GM18519 (cell line): Measurements from ENCODE around the gene GPRC5D.

ENCODE experiments used
- ATAC-seq: cut with Tn5 transposase; IDR thresholded peaks from one replicate; pipeline ENCODE4 v1.9.1; 2021; ENCODE audit warnings: mild to moderate bottlenecking, moderate library complexity; ENCODE audit not compliant: unreplicated experiment, low FRiP score

The GPRC5D gene

GRCh38 chr12:12982331-12982730 lies 30.4 kb upstream of the GPRC5D start:
- no peak for ATAC-seq

DNA sequence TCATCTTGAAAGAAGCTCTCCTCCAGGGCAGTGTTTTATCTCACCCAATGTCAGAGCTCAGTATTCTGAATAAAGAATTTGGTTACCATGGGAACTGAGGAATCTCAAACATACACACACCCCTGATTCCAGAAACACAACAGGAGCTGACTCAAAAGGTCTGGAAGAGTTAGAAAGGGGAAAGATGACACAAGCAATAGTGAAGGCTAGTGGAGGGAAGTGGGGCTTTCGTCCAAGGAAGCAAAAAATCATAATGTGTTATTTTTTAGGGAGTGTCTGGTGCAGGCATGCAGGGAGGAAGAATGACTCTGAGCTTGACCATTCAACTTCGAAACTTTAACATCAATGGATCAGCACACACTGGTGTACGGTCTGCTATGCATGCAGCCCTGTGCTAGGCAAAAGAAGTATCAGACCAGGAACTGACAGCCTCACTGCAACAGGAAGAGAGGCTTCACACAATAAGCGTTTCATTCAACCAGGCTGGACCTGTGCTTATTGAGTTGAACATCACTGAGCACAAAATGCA lies 27.8 kb upstream of the GPRC5D start:
- ATAC-seq = no peak

GRCh38 chr12:12979126-12979525 lies 27.2 kb upstream of the GPRC5D start:
- ATAC-seq = no peak

DNA sequence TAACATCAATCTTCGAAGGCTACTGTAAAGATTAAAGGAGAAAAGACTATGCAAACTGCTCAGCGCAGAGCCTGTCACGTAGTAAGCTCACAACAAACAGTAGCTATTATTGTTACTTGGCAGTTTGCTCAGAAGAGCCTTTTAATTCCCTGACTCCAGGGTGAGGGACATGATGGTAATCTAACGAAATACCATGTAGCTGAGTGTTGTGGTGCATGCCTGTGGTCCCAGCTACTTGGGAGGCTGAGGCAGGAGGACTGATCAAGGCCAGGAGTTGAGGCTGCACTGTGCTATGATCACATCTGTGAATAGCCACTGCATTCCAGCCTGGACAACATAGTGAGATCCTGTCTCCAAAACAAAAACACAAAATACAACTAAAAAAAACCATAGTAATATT lies 25.3 kb upstream of the GPRC5D start:
- no peak for ATAC-seq

GRCh38 chr12:12976366-12976765 lies 24.4 kb upstream of the GPRC5D start:
- ATAC-seq = no peak

DNA sequence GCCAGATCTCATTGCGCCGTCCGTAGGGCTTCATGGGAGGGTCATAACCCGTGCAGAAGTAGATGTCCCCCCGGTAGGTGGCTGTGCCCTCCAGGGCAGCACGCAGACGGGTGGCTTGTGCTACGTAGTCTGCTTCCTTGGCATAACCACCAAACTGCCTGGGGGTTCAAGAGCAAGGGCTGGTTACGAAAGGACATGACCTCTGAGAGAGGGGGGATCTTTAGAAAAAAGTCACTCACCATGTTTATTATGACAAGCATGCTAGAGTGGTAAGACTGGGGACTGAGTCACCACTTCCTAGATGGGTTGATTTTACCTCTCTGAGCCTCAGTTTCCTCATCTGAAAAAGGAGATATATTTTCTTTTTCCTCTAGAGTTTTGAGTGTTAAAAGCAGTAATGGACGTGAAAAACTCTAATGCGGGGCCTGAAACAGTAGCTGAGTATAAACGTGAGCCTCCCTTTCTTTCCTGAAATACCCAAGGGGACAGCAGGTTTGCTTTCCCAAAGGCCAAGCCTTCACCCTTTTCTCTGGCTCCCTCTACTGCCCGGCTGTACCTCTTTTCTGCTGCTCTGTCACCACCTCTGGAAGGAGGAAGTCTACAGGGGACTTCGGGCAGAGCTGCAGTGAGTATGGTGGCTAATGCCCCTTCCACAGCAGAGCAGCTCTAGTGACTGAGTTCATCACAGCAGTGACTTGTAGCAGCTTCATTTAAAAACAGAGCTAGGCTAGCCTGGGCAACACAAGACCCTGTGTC lies 23.5 kb upstream of the GPRC5D start:
- no peak for ATAC-seq

DNA sequence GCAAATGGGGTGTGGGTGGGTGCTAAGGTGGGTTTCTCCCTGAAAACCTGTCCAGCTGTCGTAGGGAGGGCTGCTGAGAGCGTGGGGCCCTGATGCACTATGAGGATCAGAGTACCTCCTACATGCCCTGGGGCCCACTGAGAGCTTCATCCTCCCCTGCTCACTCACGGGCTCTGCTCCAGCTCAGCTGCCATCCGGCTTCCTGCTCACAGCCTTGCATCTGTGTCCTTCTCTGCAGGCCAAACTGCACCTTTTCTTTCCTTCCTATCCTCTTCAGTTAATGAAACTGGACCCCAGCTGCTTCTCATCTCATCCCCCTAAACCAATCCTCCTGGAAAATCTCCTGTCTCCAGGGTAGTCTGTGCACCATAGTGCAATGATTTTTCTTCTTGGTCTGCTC lies 22.2 kb upstream of the GPRC5D start:
- no peak for ATAC-seq

DNA sequence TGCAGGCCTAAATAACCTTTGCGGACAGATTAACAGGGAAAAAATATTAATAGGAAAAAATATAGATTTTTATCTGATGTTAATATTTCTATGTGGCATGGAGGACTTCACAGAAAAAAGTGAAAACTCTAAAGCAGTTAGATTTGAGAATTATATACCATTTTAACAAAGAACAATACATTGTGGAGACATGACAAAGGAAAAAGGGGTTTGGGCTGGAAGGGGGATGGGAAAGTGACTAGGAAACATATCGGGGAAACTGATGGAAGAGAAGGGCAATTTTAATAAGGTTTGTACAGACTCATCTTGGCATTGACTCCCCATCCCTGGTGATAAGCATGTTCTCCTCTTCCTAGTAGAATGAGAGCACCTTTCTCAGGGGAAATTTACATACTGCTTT lies 21.0 kb upstream of the GPRC5D start:
- no peak for ATAC-seq

DNA sequence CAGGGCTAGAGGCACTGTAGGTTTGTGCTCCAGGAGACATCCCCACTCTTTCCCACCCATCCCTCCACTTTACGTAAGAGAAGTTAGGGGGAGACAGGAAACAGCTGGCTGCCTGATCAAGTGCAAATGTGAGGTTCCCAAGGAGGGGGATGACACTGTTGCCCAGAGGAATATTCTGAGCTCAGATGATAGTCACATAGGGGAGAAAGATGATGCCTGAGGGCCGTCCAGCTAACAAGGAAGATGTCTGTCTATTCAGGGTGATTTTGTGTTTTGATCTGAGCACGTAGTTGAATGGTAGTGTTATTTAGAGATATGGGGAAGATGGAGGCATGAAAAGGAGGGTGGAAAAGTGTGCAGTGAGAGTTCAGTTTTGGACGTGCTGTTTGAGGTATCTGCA lies 13.9 kb upstream of the GPRC5D start:
- no peak for ATAC-seq

- no peak for ATAC-seq
Observed at GRCh38 chr12:12964255-12964654, 12.3 kb upstream of the GPRC5D start.

GRCh38 chr12:12960639-12961209 lies 8.8 kb upstream of the GPRC5D start:
- no peak for ATAC-seq

DNA sequence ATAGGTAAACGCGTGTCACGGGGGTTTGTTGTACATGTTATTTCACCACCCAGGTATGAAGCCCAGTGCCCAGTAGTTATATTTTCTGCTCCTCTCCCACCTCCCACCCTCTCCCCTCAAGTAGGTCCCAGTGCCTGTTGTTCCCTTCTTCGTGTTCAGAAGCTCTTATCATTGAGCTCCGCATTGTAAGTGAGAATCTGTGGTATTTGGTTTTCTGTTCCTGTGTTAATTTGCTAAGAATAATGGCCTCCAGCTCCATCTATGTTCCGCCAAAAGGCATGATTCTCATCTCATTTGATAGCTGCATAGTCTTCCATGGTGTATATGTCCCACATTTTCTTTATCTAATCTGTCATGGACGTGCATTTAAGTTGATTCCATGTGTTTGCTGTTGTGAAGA lies 6.9 kb upstream of the GPRC5D start:
- no peak for ATAC-seq

DNA sequence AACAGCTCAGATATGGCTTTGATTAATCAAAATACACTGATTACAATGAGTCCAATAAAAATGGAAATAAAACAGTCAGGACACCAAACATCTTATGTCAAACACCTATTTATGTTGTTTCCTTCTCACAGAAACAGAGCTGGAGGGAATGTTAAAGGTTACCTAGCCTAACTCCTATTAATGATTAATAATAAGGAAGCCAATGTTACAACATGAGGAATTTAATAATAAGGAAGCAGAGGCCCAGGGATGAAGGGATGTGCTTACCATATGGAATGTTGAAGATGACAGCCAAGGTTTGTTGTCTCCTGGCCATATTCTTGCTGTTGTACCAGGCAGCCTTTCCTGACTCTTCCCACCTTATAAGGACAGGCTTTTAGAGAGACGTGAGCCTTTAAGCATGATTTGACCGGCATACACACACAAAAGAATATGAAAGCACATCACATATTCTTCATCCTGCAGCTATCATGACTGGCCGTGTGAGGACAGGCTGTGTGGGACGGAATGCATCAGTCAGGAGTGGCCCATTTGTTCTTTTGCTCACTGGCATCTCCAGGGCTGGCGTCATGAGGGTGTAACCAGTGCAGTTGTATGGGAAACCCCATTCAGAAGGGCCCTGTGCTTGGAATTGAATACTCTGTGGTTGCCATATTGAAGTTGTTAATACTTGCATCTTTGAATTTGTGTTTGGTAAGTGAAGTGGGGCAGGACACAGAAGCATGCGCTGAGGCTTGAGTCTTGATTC lies 3.1 kb upstream of the GPRC5D start:
- ATAC-seq = no peak

GRCh38 chr12:12954356-12954755 lies 2.4 kb upstream of the GPRC5D start:
- no peak for ATAC-seq

DNA sequence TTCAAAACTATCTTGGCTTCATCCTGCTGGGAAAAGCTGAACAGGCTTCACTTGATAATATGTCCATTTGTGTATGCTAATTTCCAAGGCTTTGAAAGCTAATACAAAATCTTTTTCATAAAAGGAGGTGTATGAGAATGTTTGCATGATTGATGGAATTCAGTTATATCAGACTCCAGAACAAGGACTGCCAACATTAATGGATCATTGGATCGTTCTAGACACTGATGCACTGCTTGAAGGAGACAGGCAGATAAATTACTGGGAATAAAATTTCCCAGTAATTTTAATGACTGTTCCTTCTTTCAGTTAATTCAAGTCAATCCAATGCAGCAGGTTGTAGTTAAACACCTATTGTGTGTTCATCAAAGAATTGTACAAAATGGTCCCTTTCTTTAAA lies 466 bp downstream of the GPRC5D start:
- no peak for ATAC-seq

GRCh38 chr12:12947902-12948301 lies 4.1 kb downstream of the GPRC5D start:
- no peak for ATAC-seq

- no peak for ATAC-seq
Observed at GRCh38 chr12:12946686-12947355, 5.1 kb downstream of the GPRC5D start.

GRCh38 chr12:12945591-12945990 lies 6.4 kb downstream of the GPRC5D start:
- ATAC-seq = no peak

- no peak for ATAC-seq
Observed at GRCh38 chr12:12943586-12944260, 8.2 kb downstream of the GPRC5D start.
